Liver (tissue), 9 donors: ENCODE data around the gene TNFAIP1. TPM values are rescaled to one million over a fixed set of nuclear protein-coding genes. Genes with fewer than 3 reads are reported as not detected.

ENCODE experiments used
- DNase-seq: peaks from one replicate; pipeline ENCODE4 v3.0.0-alpha.2; 2017; ENCODE audit warnings: low spot score
- H3K27ac ChIP-seq, 2 donors: one replicate each; pipeline ENCODE4 v1.7.0; 2013; ENCODE audit warnings: inconsistent platforms in 2 of 2, low read length in 2 of 2, control low read depth in 1 of 2, low read depth in 1 of 2, mild to moderate bottlenecking in 1 of 2
- H3K27me3 ChIP-seq, 4 donors: one replicate each; pipeline versions ENCODE4 v1.6.1 to v1.7.0; 2013; ENCODE audit warnings: low read length in 3 of 4, inconsistent platforms in 1 of 4, mild to moderate bottlenecking in 1 of 4, moderate library complexity in 1 of 4; ENCODE audit not compliant: control insufficient read depth in 4 of 4, insufficient read depth in 4 of 4
- H3K36me3 ChIP-seq, 4 donors: one replicate each; pipeline versions ENCODE4 v1.6.1 to v1.7.0; 2013; ENCODE audit warnings: low read length in 3 of 4, mild to moderate bottlenecking in 3 of 4, low read depth in 1 of 4, moderate library complexity in 1 of 4; ENCODE audit not compliant: control insufficient read depth in 4 of 4, insufficient read depth in 3 of 4
- H3K4me1 ChIP-seq, 4 donors: one replicate each; pipeline versions ENCODE4 v1.6.1 to v1.7.0; 2013; ENCODE audit warnings: low read length in 3 of 4, mild to moderate bottlenecking in 3 of 4, moderate library complexity in 1 of 4; ENCODE audit not compliant: control insufficient read depth in 4 of 4, insufficient read depth in 4 of 4
- H3K4me3 ChIP-seq, 3 donors: one replicate each; pipeline versions ENCODE4 v1.6.1 to v1.7.0; 2013; ENCODE audit warnings: low read length in 3 of 3, control low read depth in 1 of 3, low read depth in 1 of 3, mild to moderate bottlenecking in 1 of 3
- H3K9ac ChIP-seq, 2 donors: one replicate each; pipeline ENCODE4 v1.7.0; 2013; ENCODE audit warnings: low read length in 2 of 2, mild to moderate bottlenecking in 2 of 2, moderate library complexity in 2 of 2, control low read depth in 1 of 2, low read depth in 1 of 2
- H3K9me3 ChIP-seq, 4 donors: one replicate each; pipeline versions ENCODE4 v1.6.1 to v1.7.0; 2013; ENCODE audit warnings: low read length in 3 of 4; ENCODE audit not compliant: control insufficient read depth in 4 of 4
- EGR1 ChIP-seq, 2 donors: IDR thresholded peaks; 2 replicates each; pipeline ENCODE4 v1.6.1; 2016 to 2018; ENCODE audit warnings: antibody characterized with exemption in 2 of 2, low read depth in 2 of 2
- FOXA2 ChIP-seq: IDR thresholded peaks from 2 replicates; pipeline ENCODE4 v1.6.1; 2016; ENCODE audit warnings: antibody characterized with exemption
- GABPA ChIP-seq, 2 donors: IDR thresholded peaks in 1 of 2; conservative IDR thresholded peaks in 1 of 2; 2 replicates each; pipeline ENCODE4 v1.6.1; 2016; ENCODE audit warnings: antibody characterized with exemption in 2 of 2, mild to moderate bottlenecking in 1 of 2, moderate library complexity in 1 of 2
- NR2F2 ChIP-seq: IDR thresholded peaks from 2 replicates; pipeline ENCODE4 v1.6.1; 2016; ENCODE audit warnings: antibody characterized with exemption
- RXRA ChIP-seq, 2 donors: IDR thresholded peaks; 2 replicates each; pipeline ENCODE4 v1.6.1; 2017 to 2018; ENCODE audit warnings: antibody characterized with exemption in 2 of 2, mild to moderate bottlenecking in 1 of 2
- SP1 ChIP-seq: IDR thresholded peaks from 2 replicates; pipeline ENCODE4 v1.6.1; 2018; ENCODE audit warnings: antibody characterized with exemption, mild to moderate bottlenecking
- TAF1 ChIP-seq: conservative IDR thresholded peaks from 2 replicates; pipeline ENCODE4 v1.6.1; 2016; ENCODE audit warnings: antibody characterized with exemption, mild to moderate bottlenecking
- WGBS: extraction: QIAGEN DNeasy Blood & Tissue Kit; methylation state at CpG from one replicate; pipeline ENCODE4 v1.1.7; 2013; 5-methylcytosine and 5-hydroxymethylcytosine counted together
- polyA plus RNA-seq, 2 donors: library from polyadenylated mRNA; stranded (reverse) in 1 of 2; unstranded in 1 of 2; fragments of 200-250 nt in 1 of 2; fragments of >200 nt in 1 of 2; fragmentation: Nextera tagmentation in 1 of 2; extraction: Ambion mirVana in 1 of 2; gene quantifications; one replicate each; pipeline versions ENCODE4 v1.2.1 to v1.2.3, GENCODE V29; 2013 to 2015
- total RNA-seq, 2 donors: library from RNA; depleted of rRNA; stranded (reverse); fragments of >200 nt; gene quantifications; one replicate each; pipeline ENCODE4 v1.2.3, GENCODE V29; 2014
- TF ChIP-seq, protein P1 (sequence below): IDR thresholded peaks from 2 replicates; pipeline ENCODE4 v1.6.1; 2016; ENCODE audit warnings: antibody characterized with exemption
- TF ChIP-seq, protein P2 (sequence below): IDR thresholded peaks from 2 replicates; pipeline ENCODE4 v1.6.1; 2016; ENCODE audit warnings: antibody characterized with exemption
- TF ChIP-seq, protein P3 (sequence below): IDR thresholded peaks from 2 replicates; pipeline ENCODE4 v1.6.1; 2016; ENCODE audit warnings: antibody characterized with exemption, mild to moderate bottlenecking
- donor health status: healthy.
- donor health status: healthy.
- donor health status: healthy.
- donor health status: healthy.
- donor health status: healthy.

Gene TNFAIP1
- total and polyA plus RNA-seq, 4 donors: 11.7 to 31.7 (median 19.6) TPM

DNA sequence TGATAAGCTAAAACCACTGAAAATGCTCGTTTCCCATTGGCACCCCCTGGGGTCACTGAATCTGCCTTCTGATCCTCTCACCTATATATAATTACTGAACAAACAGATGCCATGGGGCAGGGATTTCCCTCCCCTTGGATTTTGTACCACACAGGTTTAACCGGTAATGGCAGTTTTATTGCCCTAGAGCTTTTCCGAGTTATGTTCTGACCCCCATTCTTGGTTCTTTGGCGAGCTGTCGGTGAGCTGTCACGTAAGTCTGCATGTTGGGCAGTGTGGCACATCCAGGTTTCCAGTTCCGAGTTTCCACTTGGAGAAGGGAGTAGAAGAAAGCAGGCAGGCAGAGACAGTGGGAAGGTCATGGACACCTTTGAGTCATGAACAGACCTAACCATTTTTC lies 9.4 kb upstream of the TNFAIP1 start:
- DNase-seq: no peak
- Histone ChIP-seq H3K27ac (no peak overlapping the region), H3K9me3 (no peaks in the 10 kb centered on the region), H3K9ac (no peak overlapping the region), H3K4me1 (peaks cover 6 to 32% (median 26%) of the 10 kb centered on the region in 4 donors), H3K27me3 (no peaks in the 10 kb centered on the region), H3K4me3 (no peak overlapping the region), H3K36me3 (peaks cover 0 to 28% (median 11%) of the 10 kb centered on the region in 4 donors)
- WGBS: 75% methylated on average over 7 of the region's 7 CpGs
- TF ChIP-seq EGR1 (IDR thresholded peaks at IDR 0.05; ENCODE audit: low read depth in 2 of 2) (no peak), RXRA (IDR thresholded peaks at IDR 0.05) (no peak), NR2F2 (no peak), FOXA2 (no peak), TAF1 (no peak)

DNA sequence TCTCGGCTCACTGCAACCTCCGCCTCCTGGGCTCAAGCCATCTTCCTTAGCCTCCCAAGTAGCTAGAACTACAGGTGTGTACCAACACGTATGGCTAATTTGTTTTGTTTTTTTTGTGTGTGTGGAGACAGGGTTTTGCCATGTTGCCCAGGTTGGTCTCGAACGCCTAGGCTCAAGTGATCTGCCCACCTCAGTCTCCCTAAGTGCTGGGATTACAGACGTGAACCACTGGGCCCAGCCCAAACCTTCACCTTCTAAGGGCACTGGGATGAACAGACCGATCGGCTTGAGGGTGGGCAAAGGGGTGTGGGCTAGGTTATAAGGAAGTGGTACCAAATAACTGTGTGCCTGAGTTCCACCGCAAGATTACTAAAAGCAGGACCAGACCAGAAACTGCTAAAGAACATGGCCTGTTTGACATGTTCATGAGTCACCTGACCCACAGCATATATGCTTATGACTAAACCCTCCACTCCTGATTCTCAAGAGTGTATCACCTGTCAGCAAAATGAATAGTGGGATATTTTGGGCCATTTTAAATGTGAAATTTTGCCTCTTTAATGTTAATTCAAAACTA lies 8.4 kb upstream of the TNFAIP1 start:
- Histone ChIP-seq H3K9ac (no peak overlapping the region), H3K27me3 (no peaks in the 10 kb centered on the region), H3K4me1 (peaks cover 6 to 26% (median 23%) of the 10 kb centered on the region in 4 donors), H3K36me3 (peaks cover 0 to 35% (median 13%) of the 10 kb centered on the region in 4 donors), H3K9me3 (no peaks in the 10 kb centered on the region), H3K27ac (no peak overlapping the region), H3K4me3 (no peak overlapping the region)
- TF ChIP-seq FOXA2 (no peak), RXRA (IDR thresholded peaks at IDR 0.05) (no peak), SP1 (no peak)
- TF ChIP-seq, protein P1, sequence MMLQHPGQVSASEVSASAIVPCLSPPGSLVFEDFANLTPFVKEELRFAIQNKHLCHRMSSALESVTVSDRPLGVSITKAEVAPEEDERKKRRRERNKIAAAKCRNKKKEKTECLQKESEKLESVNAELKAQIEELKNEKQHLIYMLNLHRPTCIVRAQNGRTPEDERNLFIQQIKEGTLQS: no peak
- TF ChIP-seq, protein P2, sequence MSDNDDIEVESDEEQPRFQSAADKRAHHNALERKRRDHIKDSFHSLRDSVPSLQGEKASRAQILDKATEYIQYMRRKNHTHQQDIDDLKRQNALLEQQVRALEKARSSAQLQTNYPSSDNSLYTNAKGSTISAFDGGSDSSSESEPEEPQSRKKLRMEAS: no peak
- peak; percentile 17 for DNase-seq
- WGBS: 93% methylated on average over 9 of the region's 9 CpGs

DNA sequence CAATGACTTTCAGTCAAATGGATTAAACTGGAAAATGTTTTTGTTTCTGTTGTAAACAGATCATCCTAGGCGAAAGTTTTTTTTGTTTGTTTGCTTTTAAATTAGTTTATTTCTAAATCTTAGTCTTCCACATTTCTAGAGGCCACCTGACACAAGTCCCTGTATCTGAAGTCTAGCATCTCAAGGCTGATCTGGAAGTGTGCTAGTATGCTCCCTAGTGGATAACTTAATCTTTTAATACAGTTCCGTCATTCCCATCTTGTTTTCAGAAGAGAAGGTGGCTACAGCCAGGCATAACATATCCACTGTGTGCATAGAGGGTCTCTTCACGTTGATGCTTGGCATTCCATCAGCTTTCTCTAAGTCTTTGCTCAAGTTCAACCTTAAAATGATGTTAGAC lies 7.9 kb upstream of the TNFAIP1 start:
- Histone ChIP-seq H3K9ac (no peak overlapping the region), H3K27ac (no peak overlapping the region), H3K36me3 (peaks cover 0 to 35% (median 13%) of the 10 kb centered on the region in 4 donors), H3K4me3 (no peak overlapping the region), H3K4me1 (peaks cover 5 to 22% (median 20%) of the 10 kb centered on the region in 4 donors), H3K9me3 (no peaks in the 10 kb centered on the region), H3K27me3 (no peaks in the 10 kb centered on the region)
- WGBS: 80% methylated on average over 3 of the region's 3 CpGs
- TF ChIP-seq EGR1 (IDR thresholded peaks at IDR 0.05; ENCODE audit: low read depth in 2 of 2) (no peak), GABPA (IDR thresholded peaks at IDR 0.05 in 1 of 2, conservative IDR thresholded peaks at IDR 0.05 in 1 of 2) (no peak)
- TF ChIP-seq, protein P3, sequence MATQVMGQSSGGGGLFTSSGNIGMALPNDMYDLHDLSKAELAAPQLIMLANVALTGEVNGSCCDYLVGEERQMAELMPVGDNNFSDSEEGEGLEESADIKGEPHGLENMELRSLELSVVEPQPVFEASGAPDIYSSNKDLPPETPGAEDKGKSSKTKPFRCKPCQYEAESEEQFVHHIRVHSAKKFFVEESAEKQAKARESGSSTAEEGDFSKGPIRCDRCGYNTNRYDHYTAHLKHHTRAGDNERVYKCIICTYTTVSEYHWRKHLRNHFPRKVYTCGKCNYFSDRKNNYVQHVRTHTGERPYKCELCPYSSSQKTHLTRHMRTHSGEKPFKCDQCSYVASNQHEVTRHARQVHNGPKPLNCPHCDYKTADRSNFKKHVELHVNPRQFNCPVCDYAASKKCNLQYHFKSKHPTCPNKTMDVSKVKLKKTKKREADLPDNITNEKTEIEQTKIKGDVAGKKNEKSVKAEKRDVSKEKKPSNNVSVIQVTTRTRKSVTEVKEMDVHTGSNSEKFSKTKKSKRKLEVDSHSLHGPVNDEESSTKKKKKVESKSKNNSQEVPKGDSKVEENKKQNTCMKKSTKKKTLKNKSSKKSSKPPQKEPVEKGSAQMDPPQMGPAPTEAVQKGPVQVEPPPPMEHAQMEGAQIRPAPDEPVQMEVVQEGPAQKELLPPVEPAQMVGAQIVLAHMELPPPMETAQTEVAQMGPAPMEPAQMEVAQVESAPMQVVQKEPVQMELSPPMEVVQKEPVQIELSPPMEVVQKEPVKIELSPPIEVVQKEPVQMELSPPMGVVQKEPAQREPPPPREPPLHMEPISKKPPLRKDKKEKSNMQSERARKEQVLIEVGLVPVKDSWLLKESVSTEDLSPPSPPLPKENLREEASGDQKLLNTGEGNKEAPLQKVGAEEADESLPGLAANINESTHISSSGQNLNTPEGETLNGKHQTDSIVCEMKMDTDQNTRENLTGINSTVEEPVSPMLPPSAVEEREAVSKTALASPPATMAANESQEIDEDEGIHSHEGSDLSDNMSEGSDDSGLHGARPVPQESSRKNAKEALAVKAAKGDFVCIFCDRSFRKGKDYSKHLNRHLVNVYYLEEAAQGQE: no peak
- peak; percentile 1 for DNase-seq
